ENCODE results near the gene ALDH18A1. TPM values are rescaled to one million over a fixed set of nuclear protein-coding genes. Genes with fewer than 3 reads are reported as not detected.

ALDH18A1 gene
- total RNA-seq, 2 experiments from 2014 or later: 109 to 121 TPM

DNA sequence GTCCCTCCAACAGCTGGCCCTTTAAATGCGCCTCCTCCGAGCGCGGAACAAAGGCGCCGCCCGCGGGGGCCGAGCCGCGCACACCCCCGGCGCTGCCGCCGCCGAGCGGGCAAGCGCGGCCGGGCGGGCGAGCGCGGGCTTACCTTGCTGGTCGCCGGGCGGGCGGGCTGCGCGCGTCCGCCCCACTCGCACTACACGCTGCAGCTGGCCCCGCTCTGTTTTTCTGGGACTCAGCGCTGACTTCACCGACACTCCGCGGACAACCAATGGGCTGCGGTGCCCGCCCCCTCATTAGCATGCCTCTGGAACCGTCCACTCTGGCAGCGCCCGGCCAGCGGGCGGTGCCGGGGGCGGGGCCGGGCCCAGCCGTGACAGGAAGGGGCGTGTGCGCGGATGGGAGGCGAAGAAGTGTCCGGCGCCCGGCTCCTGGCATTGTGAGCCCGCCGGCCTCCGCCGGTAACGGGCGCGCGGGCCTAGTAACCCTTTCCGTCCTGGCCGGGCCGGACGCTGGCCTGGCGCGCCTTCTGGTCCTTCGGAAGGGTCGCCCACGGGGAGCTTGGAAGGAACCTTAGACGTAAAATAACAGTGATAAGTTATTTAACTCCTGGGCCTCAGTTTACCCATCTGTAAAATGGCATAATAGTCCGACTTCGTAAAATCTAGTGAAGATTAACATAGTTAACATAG is 95.2 kb downstream of the ALDH18A1 start, which contains the start of gene SORBS1:
Gene SORBS1, minus strand, starts transcription at position 195 of the 687 bp plus-strand sequence. CDS start 120,236 bp downstream, outside the sequence.
- ChIA-PET POLR2A (interaction anchor here (0.5 kb wide), 1 partner anchor 195 kb away, joined by 9 read pairs; no protein-coding TSS in a partner anchor), CTCF (no interaction called here)

DNA sequence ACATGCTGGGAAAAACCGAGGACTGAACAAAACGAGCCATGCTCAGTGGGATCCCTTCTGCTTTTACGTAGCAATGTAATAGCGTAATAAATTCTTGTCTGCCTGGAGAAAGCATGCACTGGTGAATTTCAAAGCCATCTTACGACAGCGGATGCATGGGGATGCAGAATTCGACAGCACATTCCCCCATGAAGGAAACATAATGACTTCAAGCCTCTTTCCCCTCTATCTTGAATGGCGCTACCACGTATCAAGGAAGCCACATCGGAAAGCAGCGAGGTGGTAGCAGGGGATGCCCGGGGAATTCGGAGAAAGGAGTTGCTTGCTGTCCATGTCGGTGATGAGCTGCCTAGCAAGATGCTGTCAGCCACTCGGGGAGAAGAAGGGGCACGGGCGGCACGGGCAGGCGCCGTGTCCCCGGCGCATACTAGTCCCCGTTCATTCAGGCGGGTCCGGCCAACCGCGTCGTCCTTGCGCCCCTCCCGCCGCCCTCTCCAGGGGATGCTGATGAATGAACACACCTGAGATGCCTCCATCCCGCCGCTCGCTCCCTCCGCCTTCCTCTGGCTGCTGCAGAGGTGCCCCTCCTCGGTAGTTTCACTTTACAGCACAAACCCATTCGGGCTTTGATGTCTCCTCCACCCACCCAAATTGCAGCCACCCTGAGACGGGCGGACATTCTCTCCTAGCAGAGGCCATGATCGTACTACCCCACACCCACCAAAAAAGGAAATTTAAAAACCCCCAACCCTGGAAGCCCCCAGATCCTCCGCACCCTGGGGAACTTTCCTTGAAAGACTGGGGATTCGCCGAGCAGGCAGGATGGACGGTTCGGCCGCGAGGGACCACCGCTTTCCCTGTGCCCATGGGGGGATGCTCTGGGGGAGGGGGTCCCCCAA is 96.0 kb downstream of the ALDH18A1 start:
- ChIA-PET CTCF (no interaction called here), POLR2A (no interaction called here)

DNA sequence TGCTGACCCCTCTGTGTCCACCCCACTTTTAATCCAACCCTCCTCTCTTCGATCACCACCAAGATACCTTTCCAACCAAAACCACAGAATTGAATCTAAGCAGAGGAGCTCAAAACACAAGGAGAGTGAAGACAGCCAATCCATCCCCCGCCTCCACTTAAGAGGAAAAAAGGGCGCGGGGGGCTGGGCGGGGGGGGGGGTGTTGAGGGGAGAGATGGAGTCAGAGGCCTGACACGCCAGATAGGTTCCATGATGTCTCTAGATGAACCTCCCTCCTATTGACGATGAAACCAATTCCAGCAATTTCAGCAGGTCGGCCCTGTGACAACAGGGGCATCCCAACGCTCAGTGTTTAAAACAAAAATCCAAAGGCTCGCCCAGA is 96.6 kb downstream of the ALDH18A1 start:
- ChIA-PET CTCF (no interaction called here), POLR2A (no interaction called here)

DNA sequence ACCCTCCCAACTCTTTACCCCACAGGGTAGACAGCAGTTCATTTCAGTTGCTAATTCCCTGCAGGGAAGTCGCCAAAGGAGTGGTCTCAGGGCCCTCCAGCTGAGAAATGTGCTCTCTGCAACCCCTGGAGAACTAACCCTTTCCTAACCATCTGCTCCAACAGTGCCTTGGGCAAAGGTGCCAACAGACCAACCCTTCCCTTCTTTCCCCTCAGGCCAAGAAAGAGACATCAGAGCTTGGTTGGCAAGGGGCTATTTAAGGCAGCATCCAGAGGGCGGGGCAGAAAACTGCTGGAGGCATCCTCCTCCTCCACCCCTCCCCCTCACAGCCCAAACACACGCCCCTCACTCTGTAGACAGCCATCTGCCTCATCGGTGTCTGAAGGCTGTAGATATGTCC is 97.0 kb downstream of the ALDH18A1 start:
- ChIA-PET POLR2A (no interaction called here), CTCF (no interaction called here)

DNA sequence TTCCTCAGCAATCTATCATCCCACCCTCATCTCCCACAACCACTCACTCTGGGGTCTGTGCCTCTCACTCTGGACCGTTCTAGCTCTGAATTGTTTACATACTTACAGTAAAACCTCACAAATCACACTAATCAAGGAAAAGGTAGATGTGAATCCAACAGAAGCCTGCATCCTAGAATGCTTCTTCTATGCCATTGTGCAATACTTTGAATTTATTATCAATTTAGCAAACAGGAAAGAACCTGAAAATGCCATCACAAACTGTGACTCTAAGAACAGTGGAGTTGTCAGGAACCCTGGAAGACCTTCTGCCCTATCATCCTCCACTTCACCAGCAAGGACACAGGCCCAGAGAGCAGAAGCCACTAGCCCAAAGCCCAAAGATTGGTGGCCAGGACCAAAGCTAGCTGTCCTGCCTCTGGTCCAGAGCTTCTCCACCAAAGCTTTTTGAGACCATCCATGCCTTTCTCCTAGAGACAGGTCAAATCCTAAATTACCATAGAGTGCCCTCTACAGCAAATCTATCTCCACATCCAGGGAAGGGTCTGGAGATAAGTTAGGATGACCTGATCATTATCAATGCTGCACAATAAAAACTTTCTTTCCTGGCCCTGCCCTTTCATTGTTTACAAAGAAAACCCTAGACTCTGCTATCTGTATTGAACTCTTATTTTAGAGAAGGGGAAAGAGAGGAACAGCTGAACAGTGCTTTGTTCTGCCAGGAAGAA is 97.8 kb downstream of the ALDH18A1 start:
- POLR2A ChIA-PET: no interaction called here
- CTCF ChIA-PET: no interaction called here

DNA sequence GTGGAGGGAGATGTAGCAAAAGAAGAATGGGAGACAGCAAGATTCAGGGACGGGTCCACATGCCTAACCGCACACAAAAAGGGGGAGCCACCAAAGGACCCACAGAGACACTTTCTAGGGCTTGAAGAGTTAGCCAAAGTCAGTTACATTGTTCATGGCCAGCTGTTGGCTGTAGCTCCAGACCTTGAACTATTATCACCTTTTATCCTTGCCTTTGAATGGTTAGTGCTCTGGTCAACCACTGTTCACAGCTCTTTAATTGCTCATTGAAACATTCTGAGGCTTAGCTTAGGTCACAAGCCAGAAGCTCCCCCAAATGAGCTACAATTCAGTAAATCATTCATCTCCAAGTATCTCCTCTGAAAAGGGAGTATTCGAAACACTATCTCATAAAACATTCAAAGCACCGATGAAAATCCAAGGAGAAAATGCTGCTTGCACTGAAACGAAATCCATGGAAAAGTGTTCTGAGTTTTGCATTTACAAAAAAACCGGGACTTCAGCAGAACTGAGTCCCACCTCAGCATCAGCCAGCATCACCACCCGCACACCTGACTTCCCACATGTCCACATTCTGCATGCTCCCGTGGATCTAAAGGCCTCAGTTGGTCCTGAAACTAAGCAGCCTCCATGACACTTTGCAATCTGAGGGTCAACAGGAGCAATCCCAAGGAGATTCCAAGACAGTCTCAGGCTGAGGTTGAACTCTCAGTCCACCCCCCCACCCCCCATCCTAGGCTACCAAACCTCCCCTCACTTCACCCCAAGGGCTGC is 99.3 kb downstream of the ALDH18A1 start:
- POLR2A ChIA-PET: no interaction called here
- CTCF ChIA-PET: no interaction called here

Other genes starting within 250 kb of the ALDH18A1 start
- gene SORBS1, start 95.3 kb downstream of the ALDH18A1 start, total RNA-seq: under 1 TPM; 0.95 to 0.96 TPM
- 10 to 100 TPM; 31.5 to 32.3 TPM for gene TCTN3, start 37.2 kb upstream of the ALDH18A1 start, total RNA-seq
- 1 to 10 TPM; 8.5 to 9.7 TPM for gene ENTPD1, start 99.5 kb upstream of the ALDH18A1 start, total RNA-seq

Measured in activated CD8-positive, alpha-beta memory T cell treated with anti-CD3 and anti-CD28 coated beads for 36 hours (primary cell).